Measurements from ENCODE around the gene ZNF232.
"Not testable (repeated sequence)": the region's sequence is repeated elsewhere in the genome, so short reads cannot be mapped to it uniquely, and the experiment has no call there.

ZNF232 gene

DNA sequence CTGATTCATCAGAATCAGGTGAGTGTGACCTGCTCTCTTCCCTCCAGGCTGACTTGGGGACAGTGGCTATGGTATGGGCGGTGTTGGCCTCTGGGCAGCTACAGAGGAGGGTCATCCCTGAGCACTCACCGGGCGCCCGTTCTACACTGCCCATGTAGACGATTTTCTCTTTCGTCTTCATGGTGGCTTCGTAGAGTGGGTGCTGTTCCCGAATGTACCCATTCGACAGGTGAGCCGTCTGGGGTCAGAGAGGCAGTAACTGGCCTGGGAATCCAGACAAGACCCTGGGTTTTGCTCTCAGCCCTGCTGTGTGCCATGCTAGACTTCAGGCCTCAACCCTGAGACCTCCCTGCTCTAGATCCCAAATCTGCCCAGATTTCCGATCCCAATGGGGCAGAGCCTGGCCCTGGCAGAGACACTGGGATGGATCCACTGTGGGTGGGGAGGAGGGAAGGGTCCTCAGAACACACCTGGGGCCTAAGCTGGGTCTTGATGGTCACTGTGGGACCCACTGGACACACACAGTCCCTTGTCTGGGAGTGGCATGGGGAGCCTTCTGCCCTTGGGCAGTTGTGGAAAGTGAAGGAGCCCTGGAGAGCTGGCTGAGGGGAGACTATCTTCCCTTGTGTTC is 17.3 kb upstream of the ZNF232 start:
- no peak for TF ChIP-seq FOXK2 (IDR thresholded peaks at IDR 0.05)
- TF ChIP-seq BHLHE40 (IDR thresholded peaks at IDR 0.05; ENCODE audit: borderline replicate concordance): no peak
- TF ChIP-seq CTBP1 (IDR thresholded peaks at IDR 0.05; ENCODE audit: borderline replicate concordance): no peak
- no peak for TF ChIP-seq TARDBP (IDR thresholded peaks at IDR 0.05)
- TF ChIP-seq SUZ12 (IDR thresholded peaks at IDR 0.05): no peak
- no peak for TF ChIP-seq FOXA1 (IDR thresholded peaks at IDR 0.05)
- TF ChIP-seq ELF4 (IDR thresholded peaks at IDR 0.05): no peak
- CTCF ChIA-PET: no interaction called here
- POLR2A ChIA-PET: no interaction called here
- DNase-seq (ENCODE audit: extremely low spot score): no peak

DNA sequence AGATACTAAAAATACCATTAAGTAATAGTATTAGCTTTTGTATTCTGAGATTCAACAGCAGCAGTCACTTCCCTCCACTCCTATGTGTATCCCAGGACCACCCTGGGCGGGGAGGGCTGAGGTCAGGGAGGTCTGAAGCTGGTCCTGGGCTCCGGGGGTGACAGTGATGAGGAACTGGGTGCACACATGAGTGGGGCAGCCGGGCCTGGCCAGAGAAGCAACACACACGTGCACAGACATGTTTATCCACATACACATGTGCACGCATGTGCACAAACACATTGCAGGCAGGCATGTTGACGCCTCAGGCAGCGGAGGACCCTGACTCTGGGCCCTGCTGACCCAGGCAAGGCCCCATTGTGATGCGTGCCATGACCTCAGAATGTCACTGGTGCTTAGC is 16.7 kb upstream of the ZNF232 start:
- CTCF ChIA-PET; DNase-seq (ENCODE audit: extremely low spot score); POLR2A ChIA-PET: not testable (repeated sequence)

DNA sequence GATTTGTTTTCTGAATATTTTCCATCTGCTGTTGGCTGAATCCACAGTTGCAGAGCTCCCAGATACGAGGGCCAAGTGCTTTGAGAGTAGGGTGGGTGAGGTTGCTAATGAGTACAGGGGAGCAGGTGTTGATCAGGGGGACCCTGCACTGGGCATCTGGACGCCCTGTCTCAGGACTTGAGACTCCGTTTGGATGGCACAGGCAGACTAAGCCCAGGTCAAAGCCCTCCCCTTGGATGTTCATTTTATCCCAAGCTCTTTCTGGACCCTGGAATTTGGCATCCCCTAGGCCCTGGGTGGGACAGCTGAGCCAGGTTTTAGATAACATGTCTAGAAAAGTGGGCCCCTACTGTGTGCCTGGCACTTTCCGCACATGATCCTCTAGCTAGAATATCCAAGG is 16.2 kb upstream of the ZNF232 start:
- POLR2A ChIA-PET: no interaction called here
- CTCF ChIA-PET: no interaction called here
- no peak for DNase-seq (ENCODE audit: extremely low spot score)
- TF ChIP-seq NFRKB (IDR thresholded peaks at IDR 0.05) (no peak), LEF1 (IDR thresholded peaks at IDR 0.05; ENCODE audit: borderline replicate concordance) (no peak), FOXA1 (IDR thresholded peaks at IDR 0.05) (no peak), FOXK2 (IDR thresholded peaks at IDR 0.05) (no peak), L3MBTL2 (conservative IDR thresholded peaks at IDR 0.05) (no peak), ZNF384 (IDR thresholded peaks at IDR 0.05) (no peak), ARNT (IDR thresholded peaks at IDR 0.05) (no peak), SP1 (IDR thresholded peaks at IDR 0.05) (no peak), ELF4 (IDR thresholded peaks at IDR 0.05) (no peak), FOXM1 (IDR thresholded peaks at IDR 0.05; ENCODE audit: borderline replicate concordance) (no peak)

DNA sequence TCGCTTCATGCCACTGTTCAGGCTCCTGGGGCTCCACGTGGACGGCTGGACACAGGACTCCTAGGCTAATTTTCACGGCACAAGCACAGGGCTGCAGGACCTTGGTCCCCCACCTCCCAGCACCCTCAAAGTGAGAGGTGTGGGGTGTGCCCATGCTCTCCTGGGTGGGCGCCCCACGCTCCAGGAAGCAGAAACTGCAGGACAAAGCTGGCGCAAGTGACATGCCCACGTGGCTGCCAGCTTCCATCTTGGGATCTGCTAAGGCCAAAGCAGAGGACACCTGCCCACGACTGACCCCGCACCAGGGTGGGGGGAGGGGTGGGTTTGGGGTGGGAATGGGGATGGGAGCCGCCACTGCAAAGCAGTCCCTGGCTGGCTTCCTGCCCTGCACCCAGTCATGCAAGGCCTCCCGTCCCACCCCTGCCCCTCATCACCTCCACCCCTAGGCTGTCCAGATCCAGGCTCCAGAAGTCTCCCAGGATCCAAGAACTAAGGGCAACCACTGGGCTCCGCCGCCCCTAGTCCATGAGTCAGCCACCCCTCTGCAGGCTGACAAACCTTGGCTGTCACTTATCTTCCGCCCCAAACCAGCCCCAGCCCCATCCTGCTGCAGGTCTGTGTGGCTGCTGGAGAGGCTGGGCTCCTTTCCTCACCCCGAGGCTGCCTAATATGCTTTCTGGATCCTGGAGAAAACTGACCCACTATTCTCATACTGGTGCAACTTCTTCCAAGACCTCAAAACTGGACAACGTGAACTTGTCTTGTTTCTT is 15.2 kb upstream of the ZNF232 start:
- ChIA-PET POLR2A (no interaction called here), CTCF (no interaction called here)

DNA sequence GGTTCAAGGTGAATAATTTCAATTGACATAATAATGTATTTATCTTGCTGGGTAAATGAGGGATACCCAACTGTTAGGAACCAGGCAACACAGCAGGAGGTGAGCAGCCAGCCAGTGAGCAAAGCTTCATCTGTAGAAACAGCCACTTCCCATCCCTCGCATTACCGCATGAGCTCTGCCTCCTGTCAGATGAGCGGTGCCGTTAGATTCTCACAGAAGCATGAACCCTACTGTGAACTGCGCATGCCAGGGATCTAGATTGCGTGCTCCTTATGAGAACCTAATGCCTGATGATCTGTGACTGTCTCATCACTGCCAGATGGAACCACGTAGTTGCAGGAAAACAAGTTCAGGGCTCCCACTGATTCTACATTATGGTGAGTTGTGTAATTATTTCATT is 13.2 kb upstream of the ZNF232 start:
- CTCF ChIA-PET; POLR2A ChIA-PET; DNase-seq (ENCODE audit: extremely low spot score): not testable (repeated sequence)

More for the DNA sequence above, 15.2 kb upstream of the ZNF232 start:
- DNase-seq (ENCODE audit: extremely low spot score): no peak
- TF ChIP-seq BHLHE40 (IDR thresholded peaks at IDR 0.05; ENCODE audit: borderline replicate concordance): no peak
- TF ChIP-seq SP1 (IDR thresholded peaks at IDR 0.05): no peak
- no peak for TF ChIP-seq FOXK2 (IDR thresholded peaks at IDR 0.05)
- no peak for TF ChIP-seq FOXA1 (IDR thresholded peaks at IDR 0.05)
- TF ChIP-seq L3MBTL2 (conservative IDR thresholded peaks at IDR 0.05): no peak
- no peak for TF ChIP-seq HDGF (IDR thresholded peaks at IDR 0.05; ENCODE audit: borderline replicate concordance)
- TF ChIP-seq ARNT (IDR thresholded peaks at IDR 0.05): no peak
- TF ChIP-seq ELF4 (IDR thresholded peaks at IDR 0.05): no peak
- TF ChIP-seq LEF1 (IDR thresholded peaks at IDR 0.05; ENCODE audit: borderline replicate concordance): no peak
- TF ChIP-seq CTBP1 (IDR thresholded peaks at IDR 0.05; ENCODE audit: borderline replicate concordance): no peak
- TF ChIP-seq, protein P1, sequence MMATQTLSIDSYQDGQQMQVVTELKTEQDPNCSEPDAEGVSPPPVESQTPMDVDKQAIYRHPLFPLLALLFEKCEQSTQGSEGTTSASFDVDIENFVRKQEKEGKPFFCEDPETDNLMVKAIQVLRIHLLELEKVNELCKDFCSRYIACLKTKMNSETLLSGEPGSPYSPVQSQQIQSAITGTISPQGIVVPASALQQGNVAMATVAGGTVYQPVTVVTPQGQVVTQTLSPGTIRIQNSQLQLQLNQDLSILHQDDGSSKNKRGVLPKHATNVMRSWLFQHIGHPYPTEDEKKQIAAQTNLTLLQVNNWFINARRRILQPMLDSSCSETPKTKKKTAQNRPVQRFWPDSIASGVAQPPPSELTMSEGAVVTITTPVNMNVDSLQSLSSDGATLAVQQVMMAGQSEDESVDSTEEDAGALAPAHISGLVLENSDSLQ (IDR thresholded peaks at IDR 0.05): no peak
- no peak for TF ChIP-seq FOXM1 (IDR thresholded peaks at IDR 0.05; ENCODE audit: borderline replicate concordance)
- no peak for TF ChIP-seq TARDBP (IDR thresholded peaks at IDR 0.05)

DNA sequence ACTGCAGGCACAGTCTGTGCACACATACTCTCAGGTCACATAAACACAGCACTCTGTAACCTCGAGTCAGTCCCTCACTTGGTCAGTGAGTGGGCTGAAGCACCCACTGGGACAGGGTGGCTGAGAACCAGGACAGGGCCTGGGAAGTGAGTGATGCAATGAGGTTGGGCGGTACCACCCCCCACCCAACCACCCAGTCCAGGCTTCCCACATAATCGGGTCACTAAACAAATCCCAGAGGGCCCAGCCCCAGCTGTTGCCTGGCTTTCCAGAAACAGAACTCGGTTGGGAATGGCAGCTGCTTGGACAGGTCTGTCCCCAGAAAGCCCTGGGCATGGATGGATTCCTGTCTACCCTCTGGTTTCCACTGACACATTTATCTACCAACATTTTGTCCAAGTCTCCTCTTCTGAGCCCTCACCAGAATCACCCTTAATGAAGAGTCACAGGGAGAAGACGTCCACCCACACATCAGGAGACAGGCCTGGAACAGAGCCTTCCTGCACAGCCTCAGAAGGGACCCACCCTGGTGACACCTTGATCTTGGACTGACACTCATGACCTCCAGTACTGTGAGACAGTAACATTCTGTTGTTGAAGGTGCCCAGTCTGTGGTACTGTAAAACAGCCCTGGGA is 12.6 kb upstream of the ZNF232 start:
- POLR2A ChIA-PET; CTCF ChIA-PET; DNase-seq (ENCODE audit: extremely low spot score): not testable (repeated sequence)

DNA sequence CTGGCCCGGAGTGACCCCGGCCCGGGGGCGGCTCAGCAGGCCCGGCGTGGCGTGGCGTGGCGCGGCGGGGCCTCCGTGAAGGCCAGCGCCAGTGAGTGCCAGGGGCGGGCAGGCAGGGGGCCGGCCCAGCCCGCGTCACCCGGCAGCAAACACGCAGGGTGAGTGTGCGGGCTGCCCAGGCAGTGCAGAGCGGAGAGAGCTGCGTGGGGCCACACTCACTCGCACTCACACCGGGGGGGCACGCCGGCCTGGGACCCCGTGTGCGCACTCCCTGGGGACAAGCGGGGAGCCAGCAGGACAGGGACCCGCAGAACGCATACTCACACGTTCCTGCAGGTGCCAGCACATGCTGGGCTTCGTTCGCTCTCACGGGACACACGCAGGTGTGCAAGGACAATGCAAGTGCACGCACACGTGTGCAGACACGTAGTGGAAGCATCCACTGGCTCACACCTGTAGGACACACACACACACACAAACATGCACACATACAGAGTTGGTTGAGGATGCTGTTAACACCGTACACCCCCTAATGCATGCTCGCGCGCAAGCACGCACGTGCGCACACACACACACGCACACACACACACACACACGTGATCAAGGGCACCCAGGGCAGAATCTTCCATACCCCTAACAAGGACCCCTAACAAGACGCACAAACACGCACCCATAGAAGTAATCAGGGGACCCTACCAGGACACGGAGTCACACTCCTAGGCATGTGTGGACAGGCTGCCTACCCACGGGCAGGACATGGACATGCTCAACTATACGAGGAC is 11.9 kb upstream of the ZNF232 start:
- DNase-seq (ENCODE audit: extremely low spot score): no peak
- ChIA-PET POLR2A (no interaction called here), CTCF (no interaction called here)
- no peak for TF ChIP-seq LEF1 (IDR thresholded peaks at IDR 0.05; ENCODE audit: borderline replicate concordance)
- no peak for TF ChIP-seq ARNT (IDR thresholded peaks at IDR 0.05)
- TF ChIP-seq TARDBP (IDR thresholded peaks at IDR 0.05): no peak
- TF ChIP-seq BHLHE40 (IDR thresholded peaks at IDR 0.05; ENCODE audit: borderline replicate concordance): no peak
- TF ChIP-seq SP1 (IDR thresholded peaks at IDR 0.05): no peak
- no peak for TF ChIP-seq FOXM1 (IDR thresholded peaks at IDR 0.05; ENCODE audit: borderline replicate concordance)
- TF ChIP-seq ZNF384 (IDR thresholded peaks at IDR 0.05): no peak
- TF ChIP-seq CTBP1 (IDR thresholded peaks at IDR 0.05; ENCODE audit: borderline replicate concordance): no peak
- TF ChIP-seq SUZ12 (IDR thresholded peaks at IDR 0.05): no peak
- no peak for TF ChIP-seq FOXA1 (IDR thresholded peaks at IDR 0.05)
- no peak for TF ChIP-seq L3MBTL2 (conservative IDR thresholded peaks at IDR 0.05)
- TF ChIP-seq, protein P1 (IDR thresholded peaks at IDR 0.05): no peak
- no peak for TF ChIP-seq ELF4 (IDR thresholded peaks at IDR 0.05)
- no peak for TF ChIP-seq NFRKB (IDR thresholded peaks at IDR 0.05)
- TF ChIP-seq FOXK2 (IDR thresholded peaks at IDR 0.05): no peak
